ENCODE measurements around the gene TAF15. TPM values are rescaled to one million over a fixed set of nuclear protein-coding genes. Genes with fewer than 3 reads are reported as not detected.

The TAF15 gene
- total RNA-seq (2012; rRNA removed) (46.8 and 47.2 TPM in 2 replicates), polyA plus RNA-seq (2012; rRNA removed) (69.8 and 98.0 TPM in 2 replicates), Bru-seq, nascent RNA (percentile 97 among the genes with signal in this experiment), BruChase-seq, experiment 1, labeled RNA remaining after a 6-hour chase (percentile 99 among the genes with signal in this experiment), BruChase-seq, experiment 2, labeled RNA remaining after a 2-hour chase (percentile 98 among the genes with signal in this experiment)
- polyA plus RNA-seq (2012; cell fraction: cytosol; rRNA removed): 24.8 and 31.2 TPM in 2 replicates
- 16.5 and 67.6 TPM in 2 replicates for polyA plus RNA-seq (2012; cell fraction: nucleus; rRNA removed; ENCODE audit: low replicate concordance)
- long read RNA-seq, partial matches to known transcripts: 0 of 5 reads
- long read RNA-seq, other reads (novel, unspliced or antisense): 4 of 5 reads

DNA sequence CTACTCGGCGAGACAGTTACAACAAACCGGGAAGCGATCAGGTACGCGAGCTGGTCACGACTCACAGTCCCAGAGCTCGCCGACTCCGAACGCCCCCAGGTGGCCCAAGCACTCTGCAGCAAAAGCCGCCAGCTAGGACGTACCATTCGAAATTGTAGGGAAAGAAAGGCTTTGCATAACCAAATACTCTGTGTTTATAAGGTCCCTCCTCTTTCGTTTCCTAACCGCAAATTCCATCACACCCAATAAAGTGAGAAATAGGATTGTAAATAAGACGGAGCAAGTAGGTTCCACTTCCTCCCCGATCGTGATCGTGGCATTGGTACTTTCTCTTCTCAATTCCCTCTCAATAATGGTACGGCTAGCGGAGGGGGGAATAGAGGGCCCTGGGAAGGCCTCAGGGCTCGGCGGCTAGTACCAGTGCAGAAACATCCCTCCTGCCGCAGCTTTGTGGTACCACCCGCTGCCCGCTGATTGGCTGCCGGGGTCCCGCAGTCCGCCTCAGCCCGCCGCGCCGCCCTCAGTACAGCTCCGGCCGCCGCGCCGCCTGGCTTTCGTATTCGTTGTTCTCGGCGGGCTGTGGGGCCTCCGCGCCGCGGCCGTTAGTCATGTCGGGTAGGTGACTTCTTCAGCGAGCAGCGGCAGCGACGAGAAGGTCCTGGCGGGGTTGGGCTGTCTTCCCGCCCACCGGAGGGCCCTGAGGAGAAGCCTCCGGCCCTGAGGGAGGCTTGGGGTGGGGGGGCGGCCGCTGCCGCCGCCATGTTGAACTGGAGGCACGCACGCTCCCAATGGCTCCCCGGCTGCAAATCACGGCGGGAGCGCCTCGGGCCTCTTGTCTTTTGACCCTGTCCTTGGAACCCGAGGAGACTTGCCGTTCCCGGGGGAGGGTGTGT lies at the start of gene TAF15:
TAF15 (plus strand) TSS at position 523 of the 893 bp plus-strand sequence; CDS start at position 609, 86 bp downstream.
- peak within 1 kb of the TSS; percentile 93 for H3K14ac ChIP-seq (replicated peaks; ENCODE audit: low read depth, low read length)
- TF ChIP-seq CHD1 (IDR thresholded peaks at IDR 0.05; ENCODE audit: low read depth, low read length): peak; percentile 100; the same call in 1 of the 2 replicates
- no peak for TF ChIP-seq RFX5 (IDR thresholded peaks at IDR 0.05; ENCODE audit: low read depth, low read length)
- TF ChIP-seq MXI1 (IDR thresholded peaks at IDR 0.05; ENCODE audit: borderline replicate concordance, low read depth, low read length): peak; percentile 63; the same call in 1 of the 2 replicates
- TF ChIP-seq MAZ (IDR thresholded peaks at IDR 0.05; ENCODE audit: borderline replicate concordance, low read depth, low read length): peak; percentile 48; the same call in 1 of the 2 replicates
- TF ChIP-seq SMC3 (IDR thresholded peaks at IDR 0.05; ENCODE audit: low read depth, low read length): peak; percentile 47
- peak; percentile 76 for TF ChIP-seq CTCF (conservative IDR thresholded peaks at IDR 0.05; ENCODE audit: low read depth, low read length)
- TF ChIP-seq POLR2A (IDR thresholded peaks at IDR 0.05; ENCODE audit: low read depth, low read length): peak; percentile 99
- no peak for TF ChIP-seq FOS (IDR thresholded peaks at IDR 0.05; ENCODE audit: low read depth, low read length)
- TF ChIP-seq RAD21 (IDR thresholded peaks at IDR 0.05; ENCODE audit: low read length): peak; percentile 61
- TF ChIP-seq BHLHE40 (IDR thresholded peaks at IDR 0.05; ENCODE audit: low read depth, low read length): peak; percentile 99
- peak; percentile 99 for DNase-seq
- H4K20me1 ChIP-seq (ENCODE audit: insufficient read depth, low read length): peaks cover 35% of the 10 kb centered on the region
- no peaks in the 10 kb centered on the region for H3K27me3 ChIP-seq (ENCODE audit: control insufficient read depth, insufficient read depth, low read length)
- peak within 1 kb of the TSS; percentile 97 for H2BK20ac ChIP-seq (ENCODE audit: low read depth, low read length)
- dilution Hi-C loops (cut with HindIII; ENCODE audit: low sequenced_read_pairs, unreplicated experiment) (no loop called here), intact Hi-C loops (cut with micrococcal nuclease) (loop anchor here (1.0 kb wide), 1 partner anchor 222 kb away; the partner anchor contains the start of gene AP2B1), in situ Hi-C loops (cut with MboI; ENCODE audit: low sequenced_read_pairs) (loop anchor here (5.0 kb wide), 1 partner anchor 47 kb away; the partner anchor contains the start of gene C17orf50)
- BruUV-seq (replicated peaks): no TSS peak
- POLR2A ChIA-PET (ENCODE audit: unreplicated experiment): interaction anchor here (0.6 to 0.7 kb wide), 2 partner anchors 12 to 21 kb away, joined by 3 to 4 read pairs; no protein-coding TSS in a partner anchor
- peak within 1 kb of the TSS; percentile 98 for H2BK120ac ChIP-seq (ENCODE audit: low read depth, low read length)
- peak within 1 kb of the TSS; percentile 77 for H2BK15ac ChIP-seq (ENCODE audit: low read depth, low read length)
- peak within 1 kb of the TSS; percentile 95 for H3K23ac ChIP-seq (ENCODE audit: low read depth, low read length)
- H2AK5ac ChIP-seq (ENCODE audit: low read depth, low read length): peak within 1 kb of the TSS; percentile 86
- no peaks in the 10 kb centered on the region for H3K9me3 ChIP-seq (ENCODE audit: control insufficient read depth, insufficient read depth, low read length)
- peak within 1 kb of the TSS; percentile 93 for H3K4ac ChIP-seq (ENCODE audit: low read depth, low read length)
- H3K4me3 ChIP-seq (ENCODE audit: insufficient read depth, low read depth, low read length): peak within 1 kb of the TSS; percentile 83
- peak within 1 kb of the TSS; percentile 12 to 97 for H4K8ac ChIP-seq (ENCODE audit: low read depth in 2 of 2, low read length in 2 of 2)
- H3K4me2 ChIP-seq (ENCODE audit: low read depth, low read length): peak within 1 kb of the TSS; percentile 96
- H3K4me1 ChIP-seq (ENCODE audit: control insufficient read depth, insufficient read depth, low read length): peaks cover 10% of the 10 kb centered on the region
- H3K9ac ChIP-seq (ENCODE audit: low read depth, low read length): peak within 1 kb of the TSS; percentile 88
- H2BK5ac ChIP-seq (ENCODE audit: low read depth, low read length, poor library complexity, severe bottlenecking): peak within 1 kb of the TSS; percentile 96
- WGBS, 2 experiments (ENCODE audit: extremely low coverage in 2 of 2, insufficient read length in 1 of 2): 0% methylated on average over 8 of the region's 71 CpGs; no CpG with 5 or more reads in 1 of the 2 experiments
- peak within 1 kb of the TSS; percentile 92 for H2AFZ ChIP-seq (replicated peaks; ENCODE audit: low read length, poor library complexity)
- H3K27ac ChIP-seq (ENCODE audit: insufficient read depth, low read length): peak within 1 kb of the TSS; percentile 91
- peak within 1 kb of the TSS; percentile 95 for H3K56ac ChIP-seq (ENCODE audit: extremely low read depth, insufficient read depth, low read length)
- peaks cover 14% of the 10 kb centered on the region for H3K9me1 ChIP-seq (ENCODE audit: insufficient read depth, low read length)
- peak; percentile 93 for ATAC-seq (ENCODE audit: low read depth)
- H2AK9ac ChIP-seq (replicated peaks; ENCODE audit: low read depth, low read length, poor library complexity): peak within 1 kb of the TSS; percentile 96
- peak within 1 kb of the TSS; percentile 84 for H4K5ac ChIP-seq (ENCODE audit: low read depth, low read length)
- peaks cover 0 to 27% of the 10 kb centered on the region in 2 experiments; a peak in 2 of 4 replicates for H3K79me1 ChIP-seq (ENCODE audit: low read depth in 1 of 2, low read length in 2 of 2)
- peak within 1 kb of the TSS; percentile 93 for H4K91ac ChIP-seq (ENCODE audit: insufficient read depth, low read depth, low read length)
- H3K18ac ChIP-seq (ENCODE audit: low read depth, low read length): peak within 1 kb of the TSS; percentile 95
- H3K36me3 ChIP-seq (ENCODE audit: control insufficient read depth, insufficient read depth, low read length): 0 out of 2 replicates have a peak, but pooled peaks cover 2% of the 10 kb centered on the region
- CTCF ChIA-PET: interaction anchor here (0.5 to 1.8 kb wide), 10 partner anchors 11 to 358 kb away, joined by 3 to 18 read pairs (median 5); no protein-coding TSS in a partner anchor

All from IMR-90 (cell line).